WTC11 (cell line): ENCODE measurements around the gene CPNE4.

Experiments used
- CBFB ChIP-seq: sonication (generic); formaldehyde crosslinking; IDR thresholded peaks from 2 replicates; pipeline ENCODE4 v1.8.1; 2022; ENCODE audit warnings: mild to moderate bottlenecking, low read depth, missing genetic modification reagents
- CDX4 ChIP-seq: fragments of 250-450 bp; sonication (Bioruptor Pico); IDR thresholded peaks from 2 replicates; pipeline ENCODE4 v1.9.0; 2021; ENCODE audit warnings: moderate library complexity, mild to moderate bottlenecking, inconsistent platforms, borderline replicate concordance
- CREB1 ChIP-seq: sonication (generic); formaldehyde crosslinking; IDR thresholded peaks from 2 replicates; pipeline ENCODE4 v1.8.0; 2023; ENCODE audit warnings: mild to moderate bottlenecking, missing genetic modification reagents
- CTCF ChIP-seq: fragments of 200-600 bp; IDR thresholded peaks from 2 replicates; pipeline ENCODE4 v1.8.0; 2022; ENCODE audit warnings: antibody characterized with exemption
- E2F4 ChIP-seq: sonication (generic); formaldehyde crosslinking; IDR thresholded peaks from 2 replicates; pipeline ENCODE4 v1.8.1; 2022; ENCODE audit warnings: low read depth, mild to moderate bottlenecking, moderate library complexity, missing genetic modification reagents, borderline replicate concordance
- JUN ChIP-seq: sonication (generic); formaldehyde crosslinking; IDR thresholded peaks from 2 replicates; pipeline ENCODE4 v1.8.0; 2023; ENCODE audit warnings: mild to moderate bottlenecking, missing genetic modification reagents
- KAT7 ChIP-seq: sonication (generic); formaldehyde crosslinking; IDR thresholded peaks from 2 replicates; pipeline ENCODE4 v1.8.1; 2023; ENCODE audit warnings: missing genetic modification reagents, mild to moderate bottlenecking, borderline replicate concordance
- NFATC4 ChIP-seq: fragments of 250-450 bp; sonication (Bioruptor Pico); IDR thresholded peaks from 2 replicates; pipeline ENCODE4 v1.9.0; 2021; ENCODE audit warnings: mild to moderate bottlenecking
- PRDM15 ChIP-seq: sonication (generic); formaldehyde crosslinking; IDR thresholded peaks from 2 replicates; pipeline ENCODE4 v1.8.0; 2022; ENCODE audit warnings: missing genetic modification reagents
- RELA ChIP-seq: sonication (generic); formaldehyde crosslinking; IDR thresholded peaks from 2 replicates; pipeline ENCODE4 v1.8.1; 2022; ENCODE audit warnings: missing genetic modification reagents, mild to moderate bottlenecking, borderline replicate concordance
- ZNF232 ChIP-seq: sonication (generic); formaldehyde crosslinking; IDR thresholded peaks from 2 replicates; pipeline ENCODE4 v1.8.0; 2022; ENCODE audit warnings: mild to moderate bottlenecking, missing genetic modification reagents

- TF ChIP-seq CTCF (no peak), CDX4 (no peak), ZNF232 (CRISPR knock-in tag) (no peak), CREB1 (no peak), PRDM15 (CRISPR knock-in tag) (no peak), KAT7 (CRISPR knock-in tag) (no peak), NFATC4 (CRISPR knock-in tag) (no peak), E2F4 (no peak), JUN (CRISPR knock-in tag) (no peak), RELA (CRISPR knock-in tag) (no peak), CBFB (CRISPR knock-in tag) (no peak)
Measured at GRCh38 chr3:131535596-131535995, 499.2 kb downstream of the CPNE4 start.
